HepG2 (cell line): ENCODE results near the gene TEKT5. TPM values are rescaled to one million over a fixed set of nuclear protein-coding genes. Genes with fewer than 3 reads are reported as not detected.

Experiments used
- ATRX ChIP-seq: sonication (generic); formaldehyde crosslinking; IDR thresholded peaks from 2 replicates; pipeline ENCODE4 v1.4.0; 2020; ENCODE audit warnings: missing genetic modification reagents, borderline replicate concordance
- ETV5 ChIP-seq: IDR thresholded peaks from 2 replicates; pipeline ENCODE4 v1.6.1; 2018; ENCODE audit warnings: missing biosample characterization, missing genetic modification reagents, inconsistent platforms, borderline replicate concordance
- HNRNPL ChIP-seq: fragments of 200-400 bp; formaldehyde crosslinking; IDR thresholded peaks from 2 replicates; pipeline ENCODE4 v1.6.1; 2017; ENCODE audit warnings: mild to moderate bottlenecking, low read depth, low read length
- MIER3 ChIP-seq: IDR thresholded peaks from 2 replicates; pipeline ENCODE4 v1.6.1; 2016; ENCODE audit warnings: missing compliant biosample characterization, borderline replicate concordance
- NONO ChIP-seq, 2 experiments: fragments of 450-650 bp in 1 of 2; sonication (generic) in 1 of 2; formaldehyde crosslinking in 1 of 2; IDR thresholded peaks in 1 of 2; conservative IDR thresholded peaks in 1 of 2; 2 replicates each; pipeline versions ENCODE4 v1.6.1 to v1.8.0; 2017 to 2022; ENCODE audit warnings: mild to moderate bottlenecking in 1 of 2, missing genetic modification reagents in 1 of 2, moderate library complexity in 1 of 2
- RFXAP ChIP-seq: sonication (generic); formaldehyde crosslinking; IDR thresholded peaks from 2 replicates; pipeline ENCODE4 v1.4.0; 2020; ENCODE audit warnings: missing genetic modification reagents, borderline replicate concordance
- TCF12 ChIP-seq, 2 experiments: fragments of 450-650 bp in 1 of 2; sonication (generic) in 1 of 2; formaldehyde crosslinking in 1 of 2; IDR thresholded peaks; 2 replicates each; pipeline versions ENCODE4 v1.6.1 to v1.8.0; 2017 to 2022; ENCODE audit warnings: antibody characterized with exemption in 1 of 2, mild to moderate bottlenecking in 1 of 2, missing genetic modification reagents in 1 of 2, moderate library complexity in 1 of 2
- ZNF142 ChIP-seq: sonication (generic); formaldehyde crosslinking; IDR thresholded peaks from 2 replicates; pipeline ENCODE4 v1.4.0; 2020; ENCODE audit warnings: missing genetic modification reagents
- ZNF280D ChIP-seq: sonication (generic); formaldehyde crosslinking; IDR thresholded peaks from 2 replicates; pipeline ENCODE4 v1.5.1; 2020; ENCODE audit warnings: mild to moderate bottlenecking, missing genetic modification reagents
- polyA plus RNA-seq, 8 experiments: library from polyadenylated mRNA; depleted of rRNA in 3 of 8; stranded (reverse) in 7 of 8; unstranded in 1 of 8; fragments of >200 nt; fragmentation: Illumina TruSeq in 4 of 8; extraction: Trizol in 4 of 8; gene quantifications; 2 replicates each; pipeline versions ENCODE4 v1.2.1 to v1.2.3, GENCODE V29; 2011 to 2016; ENCODE audit warnings: low read depth in 4 of 8, missing spikeins in 1 of 8, mixed read lengths in 1 of 8; ENCODE audit not compliant: insufficient read depth in 1 of 8
- total RNA-seq, 5 experiments: library from RNA; depleted of rRNA; stranded (reverse); fragments of >200 nt; fragmentation: Illumina TruSeq; extraction: Trizol; gene quantifications; 2 replicates each; pipeline ENCODE4 v1.2.3, GENCODE V29; 2016; ENCODE audit warnings: low read depth in 1 of 5

Gene TEKT5
- total and polyA plus RNA-seq, 2 of the 13 experiments (the other 11 are each of a cell fraction or from before 2014, with no cell fraction given): 0.16 TPM; not detected in 1

GRCh38 chr16:10616756-10617640, 77.7 kb downstream of the TEKT5 start (continued):
- peak; percentile 75; the same call in 1 of the 2 replicates for TF ChIP-seq ETV5 (CRISPR knock-in tag)
- TF ChIP-seq ATRX: no peak
- TF ChIP-seq ZNF280D (CRISPR knock-in tag): peak; percentile 68; the same call in 1 of the 2 replicates
- TF ChIP-seq HNRNPL: peak; percentile 98
- TF ChIP-seq MIER3 (CRISPR knock-in tag): peak; percentile 77
- TF ChIP-seq ZNF142 (CRISPR knock-in tag): peak; percentile 20; the same call in 1 of the 2 replicates
- no peak for TF ChIP-seq NONO (IDR thresholded peaks at IDR 0.05)
- TF ChIP-seq NONO (CRISPR knock-in tag; conservative IDR thresholded peaks at IDR 0.05): 0 out of 2 replicates have a peak, but pooled peaks have one; percentile 48
- TF ChIP-seq RFXAP: peak; percentile 43; the same call in 1 of the 2 replicates
- no peak for TF ChIP-seq TCF12 (IDR thresholded peaks at IDR 0.05)
- TF ChIP-seq TCF12 (CRISPR knock-in tag; IDR thresholded peaks at IDR 0.05): 0 out of 2 replicates have a peak, but pooled peaks have one; percentile 30
